Endothelial cell (in vitro differentiated cells): ENCODE data around the gene CCDC175. TPM values are rescaled to one million over a fixed set of nuclear protein-coding genes. Genes with fewer than 3 reads are reported as not detected.

Source experiments
- DNase-seq: peaks from one replicate; pipeline ENCODE4 v3.0.0; 2021; ENCODE audit warnings: low spot score
- H3K27ac Mint-ChIP-seq: one replicate; pipeline ENCODE4 v1.8.0; 2021; ENCODE audit warnings: mixed read lengths, inconsistent platforms; ENCODE audit not compliant: unreplicated experiment
- H3K27me3 Mint-ChIP-seq: one replicate; pipeline ENCODE4 v1.8.0; 2021; ENCODE audit warnings: mild to moderate bottlenecking, moderate library complexity, mixed read lengths, inconsistent platforms; ENCODE audit not compliant: unreplicated experiment
- H3K36me3 Mint-ChIP-seq: one replicate; pipeline ENCODE4 v1.8.0; 2021; ENCODE audit warnings: mild to moderate bottlenecking, low read depth, mixed read lengths, inconsistent platforms; ENCODE audit not compliant: unreplicated experiment
- H3K4me1 Mint-ChIP-seq: one replicate; pipeline ENCODE4 v1.8.0; 2021; ENCODE audit warnings: mild to moderate bottlenecking, mixed read lengths, inconsistent platforms; ENCODE audit not compliant: unreplicated experiment
- H3K4me3 Mint-ChIP-seq: one replicate; pipeline ENCODE4 v1.8.0; 2021; ENCODE audit warnings: mild to moderate bottlenecking, mixed read lengths, inconsistent platforms; ENCODE audit not compliant: unreplicated experiment
- H3K9me3 Mint-ChIP-seq: one replicate; pipeline ENCODE4 v1.8.0; 2021; ENCODE audit warnings: mixed read lengths, inconsistent platforms; ENCODE audit not compliant: unreplicated experiment
- CTCF ChIP-seq: fragments of 200-600 bp; sonication (generic); IDR thresholded peaks from one replicate; pipeline ENCODE4 v1.5.0; 2021; ENCODE audit warnings: antibody characterized with exemption; ENCODE audit not compliant: unreplicated experiment
- total RNA-seq: library from RNA; stranded (reverse); fragmentation: NEBNext Ultra II Directional; extraction: Animal tissue kit (Norgen Biotek cat#: 25700); gene quantifications from one replicate; pipeline ENCODE4 v1.2.1, GENCODE V29; 2021; ENCODE audit not compliant: unreplicated experiment

CCDC175 gene
- total RNA-seq, 1 donor from 2014 or later: not detected

- no peak overlapping the region for H3K27ac Mint-ChIP-seq
- no peaks in the 10 kb centered on the region for H3K4me1 Mint-ChIP-seq
- TF ChIP-seq CTCF: no peak
- H3K4me3 Mint-ChIP-seq: no peak overlapping the region
- H3K36me3 Mint-ChIP-seq: no peaks in the 10 kb centered on the region
- no peaks in the 10 kb centered on the region for H3K27me3 Mint-ChIP-seq
- H3K9me3 Mint-ChIP-seq: no peaks in the 10 kb centered on the region
- no peak for DNase-seq
These were observed 29.3 kb downstream of the CCDC175 start for GRCh38 chr14:59547310-59547709.

GRCh38 chr14:59543873-59544272, 32.7 kb downstream of the CCDC175 start:
- no peaks in the 10 kb centered on the region for H3K27me3 Mint-ChIP-seq
- DNase-seq: no peak
- TF ChIP-seq CTCF: no peak
- H3K27ac Mint-ChIP-seq: no peak overlapping the region
- no peak overlapping the region for H3K4me3 Mint-ChIP-seq
- no peaks in the 10 kb centered on the region for H3K36me3 Mint-ChIP-seq
- H3K4me1 Mint-ChIP-seq: no peaks in the 10 kb centered on the region
- no peaks in the 10 kb centered on the region for H3K9me3 Mint-ChIP-seq

- H3K4me3 Mint-ChIP-seq: no peak overlapping the region
- H3K36me3 Mint-ChIP-seq: no peaks in the 10 kb centered on the region
- no peak for DNase-seq
- no peak overlapping the region for H3K27ac Mint-ChIP-seq
- no peaks in the 10 kb centered on the region for H3K27me3 Mint-ChIP-seq
- H3K4me1 Mint-ChIP-seq: no peaks in the 10 kb centered on the region
- no peaks in the 10 kb centered on the region for H3K9me3 Mint-ChIP-seq
- TF ChIP-seq CTCF: no peak
These were observed 34.9 kb downstream of the CCDC175 start for GRCh38 chr14:59541731-59542130.

- DNase-seq: no peak
- Mint-ChIP-seq H3K36me3 (no peaks in the 10 kb centered on the region), H3K4me1 (no peaks in the 10 kb centered on the region), H3K27ac (no peak overlapping the region), H3K27me3 (no peaks in the 10 kb centered on the region), H3K4me3 (no peak overlapping the region), H3K9me3 (no peaks in the 10 kb centered on the region)
- TF ChIP-seq CTCF: no peak
These were observed 35.8 kb downstream of the CCDC175 start for GRCh38 chr14:59540852-59541251.

GRCh38 chr14:59538936-59539335, 37.7 kb downstream of the CCDC175 start:
- Mint-ChIP-seq H3K27ac (no peak overlapping the region), H3K36me3 (no peaks in the 10 kb centered on the region), H3K4me1 (no peaks in the 10 kb centered on the region), H3K27me3 (no peaks in the 10 kb centered on the region), H3K4me3 (no peak overlapping the region), H3K9me3 (no peaks in the 10 kb centered on the region)
- TF ChIP-seq CTCF: no peak
- no peak for DNase-seq
